BLaER1 treated with 17β-estradiol and CSF1 and Interleukin-3, amounts not matched to agents 10 nM and 100 nM (cell line): Measurements from ENCODE around the gene HOXA1.

Experiments
- H3K27ac ChIP-seq, 11 experiments: shearing (Covaris generic); formaldehyde crosslinking; 2 replicates each; pipeline ENCODE4 v1.8.1; 2022
- H3K27me3 ChIP-seq, 11 experiments: shearing (Covaris generic); formaldehyde crosslinking; 2 replicates each; pipeline ENCODE4 v1.8.1; 2022
- H3K36me3 ChIP-seq, 11 experiments: shearing (Covaris generic); formaldehyde crosslinking; 2 replicates each; pipeline ENCODE4 v1.8.1; 2022
- H3K4me1 ChIP-seq, 10 experiments: shearing (Covaris generic); formaldehyde crosslinking; 2 replicates each; pipeline ENCODE4 v1.8.1; 2022
- H3K4me2 ChIP-seq, 11 experiments: shearing (Covaris generic); formaldehyde crosslinking; 2 replicates each; pipeline ENCODE4 v1.8.1; 2022
- H3K4me3 ChIP-seq, 10 experiments: shearing (Covaris generic); formaldehyde crosslinking; 2 replicates each; pipeline ENCODE4 v1.8.1; 2022
- H3K9ac ChIP-seq, 11 experiments: shearing (Covaris generic); formaldehyde crosslinking; 2 replicates each; pipeline ENCODE4 v1.8.1; 2022
- H3K9me3 ChIP-seq, 11 experiments: shearing (Covaris generic); formaldehyde crosslinking; replicated peaks in 1 of 11; 2 replicates each; pipeline ENCODE4 v1.8.1; 2022
- H4K20me1 ChIP-seq, 11 experiments: shearing (Covaris generic); formaldehyde crosslinking; 2 replicates each; pipeline ENCODE4 v1.8.1; 2022
- Cebpa-rat ChIP-seq, 11 experiments: shearing (Covaris generic); IDR thresholded peaks; 2 replicates each; pipeline ENCODE4 v1.8.1; 2022

Gene HOXA1

DNA sequence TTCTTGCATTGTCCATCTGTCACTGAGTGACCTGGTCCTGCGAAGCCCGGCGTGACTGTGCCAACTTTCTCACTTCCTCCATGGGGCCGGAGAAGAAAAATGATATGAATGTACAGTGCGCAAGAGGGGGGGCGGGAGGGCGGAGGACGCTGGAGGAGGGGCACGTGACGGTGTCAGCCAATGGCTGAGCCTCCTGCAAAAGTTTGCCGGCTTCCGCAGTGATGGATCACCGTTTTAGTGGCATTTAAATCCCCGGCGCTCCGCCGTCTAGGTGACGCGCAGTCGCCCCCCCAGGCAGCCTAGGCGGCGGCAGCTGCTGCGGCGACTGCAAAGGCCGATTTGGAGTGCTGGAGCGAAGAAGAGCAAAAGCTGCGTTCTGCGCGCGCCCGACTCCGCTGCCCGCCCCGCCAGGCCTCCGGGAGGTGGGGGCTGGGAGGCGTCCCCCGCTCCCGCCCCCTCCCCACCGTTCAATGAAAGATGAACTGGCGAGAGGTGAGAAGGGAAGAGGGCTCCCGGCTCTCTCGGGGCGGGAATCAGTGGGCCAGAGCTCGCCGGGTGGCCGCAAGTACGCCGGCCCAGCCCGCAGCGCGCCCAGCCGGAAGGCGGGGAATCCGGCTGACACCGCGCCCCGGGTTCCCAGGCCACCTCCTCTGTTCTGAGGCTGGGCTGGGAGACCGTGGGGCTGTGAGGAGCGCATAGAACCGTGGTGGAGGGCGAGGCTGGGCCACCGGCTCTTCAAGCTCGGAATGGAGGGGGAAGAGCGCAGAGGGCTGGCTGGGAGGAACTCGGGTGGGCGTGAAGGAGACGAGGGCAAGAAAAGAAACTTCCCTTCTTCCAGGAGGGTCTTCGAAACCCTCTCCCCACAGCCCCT, at the start of gene HOXA1:
TSS of gene HOXA1 (minus strand) at position 104 of the 871 bp plus-strand sequence. CDS start at position 16, 88 bp downstream.
- no peak within 1 kb of the TSS for H3K4me3 ChIP-seq
- H4K20me1 ChIP-seq: no peaks in the 10 kb centered on the region
- peaks cover 0 to 12% (median 4%) of the 10 kb centered on the region in 10 experiments; a peak in 6 of 20 replicates for H3K4me1 ChIP-seq
- H3K4me2 ChIP-seq: no peak within 1 kb of the TSS
- no peak within 1 kb of the TSS for H3K27ac ChIP-seq
- no peak within 1 kb of the TSS for H3K9ac ChIP-seq
- H3K27me3 ChIP-seq: peaks cover 0 to 14% (median 0%) of the 10 kb centered on the region in 11 experiments; a peak in 6 of 22 replicates
- no peak for TF ChIP-seq Cebpa-rat (IDR thresholded peaks at IDR 0.05)
- no peaks in the 10 kb centered on the region for H3K36me3 ChIP-seq
- peaks cover 26 to 51% (median 45%) of the 10 kb centered on the region in 11 experiments for H3K9me3 ChIP-seq

GRCh38 chr7:27145165-27145913, 49.5 kb upstream of the HOXA1 start:
- peaks cover 0 to 8% (median 0%) of the 10 kb centered on the region in 11 experiments; a peak in 4 of 22 replicates for H4K20me1 ChIP-seq
- no peak for TF ChIP-seq Cebpa-rat (IDR thresholded peaks at IDR 0.05)
- H3K9ac ChIP-seq: no peak overlapping the region
- peak overlapping the region in 3 of 10 experiments; percentile 22 to 35 (median 25); a peak in 5 of 20 replicates for H3K4me3 ChIP-seq
- peaks cover 69 to 80% (median 75%) of the 10 kb centered on the region in 11 experiments for H3K9me3 ChIP-seq
- peaks cover 89 to 100% (median 93%) of the 10 kb centered on the region in 11 experiments for H3K27me3 ChIP-seq
- no peak overlapping the region for H3K27ac ChIP-seq
- H3K36me3 ChIP-seq: peaks cover 0 to 16% (median 0%) of the 10 kb centered on the region in 11 experiments; a peak in 3 of 22 replicates
- peaks cover 0 to 6% (median 2%) of the 10 kb centered on the region in 10 experiments; a peak in 12 of 20 replicates for H3K4me1 ChIP-seq
- H3K4me2 ChIP-seq: no peak overlapping the region

GRCh38 chr7:27144781-27145164, 49.0 kb upstream of the HOXA1 start:
- H3K27me3 ChIP-seq: peaks cover 83 to 95% (median 87%) of the 10 kb centered on the region in 11 experiments
- no peak overlapping the region for H3K9ac ChIP-seq
- H3K9me3 ChIP-seq: peaks cover 69 to 82% (median 75%) of the 10 kb centered on the region in 11 experiments
- H3K36me3 ChIP-seq: peaks cover 0 to 16% (median 0%) of the 10 kb centered on the region in 11 experiments; a peak in 3 of 22 replicates
- peak overlapping the region in 2 of 10 experiments; percentile 22 to 35; a peak in 5 of 20 replicates for H3K4me3 ChIP-seq
- peaks cover 0 to 8% (median 0%) of the 10 kb centered on the region in 11 experiments; a peak in 3 of 22 replicates for H4K20me1 ChIP-seq
- H3K4me2 ChIP-seq: no peak overlapping the region
- peaks cover 0 to 4% (median 0%) of the 10 kb centered on the region in 10 experiments; a peak in 2 of 20 replicates for H3K4me1 ChIP-seq
- no peak for TF ChIP-seq Cebpa-rat (IDR thresholded peaks at IDR 0.05)
- no peak overlapping the region for H3K27ac ChIP-seq

GRCh38 chr7:27143950-27144780, 48.4 kb upstream of the HOXA1 start:
- peaks cover 0 to 16% (median 0%) of the 10 kb centered on the region in 11 experiments; a peak in 3 of 22 replicates for H3K36me3 ChIP-seq
- TF ChIP-seq Cebpa-rat (IDR thresholded peaks at IDR 0.05): no peak

GRCh38 chr7:27143023-27143949, 47.5 kb upstream of the HOXA1 start, which contains the start of gene HOXA5:
HOXA5 (minus strand) TSS chr7:27143681; CDS start chr7:27143607, 74 bp downstream.
- peak within 1 kb of the TSS in 2 of 10 experiments; percentile 19 to 35; a peak in 3 of 20 replicates for H3K4me3 ChIP-seq
- H3K36me3 ChIP-seq: peaks cover 0 to 16% (median 0%) of the 10 kb centered on the region in 11 experiments; a peak in 3 of 22 replicates
- no peak within 1 kb of the TSS for H3K4me2 ChIP-seq
- H4K20me1 ChIP-seq: no peaks in the 10 kb centered on the region
- TF ChIP-seq Cebpa-rat (IDR thresholded peaks at IDR 0.05): no peak
- H3K9me3 ChIP-seq: peaks cover 66 to 81% (median 74%) of the 10 kb centered on the region in 11 experiments
- H3K9ac ChIP-seq: no peak within 1 kb of the TSS
- H3K27me3 ChIP-seq: peaks cover 68 to 80% (median 72%) of the 10 kb centered on the region in 11 experiments
- H3K4me1 ChIP-seq: peaks cover 0 to under 1% (median 0%) of the 10 kb centered on the region in 10 experiments; a peak in 1 of 20 replicates
- no peak within 1 kb of the TSS for H3K27ac ChIP-seq

More at GRCh38 chr7:27143950-27144780, 48.4 kb upstream of the HOXA1 start:
- no peak overlapping the region for H3K4me2 ChIP-seq
- H4K20me1 ChIP-seq: peaks cover 0 to 8% (median 0%) of the 10 kb centered on the region in 11 experiments; a peak in 3 of 22 replicates
- peak overlapping the region in 3 of 10 experiments; percentile 19 to 35 (median 22); a peak in 4 of 20 replicates for H3K4me3 ChIP-seq
- H3K27me3 ChIP-seq: peaks cover 77 to 88% (median 81%) of the 10 kb centered on the region in 11 experiments
- H3K9ac ChIP-seq: no peak overlapping the region
- peaks cover 74 to 87% (median 79%) of the 10 kb centered on the region in 11 experiments for H3K9me3 ChIP-seq
- peaks cover 0 to 4% (median 0%) of the 10 kb centered on the region in 10 experiments; a peak in 2 of 20 replicates for H3K4me1 ChIP-seq
- H3K27ac ChIP-seq: no peak overlapping the region

- H3K4me2 ChIP-seq: no peak overlapping the region
- H3K27me3 ChIP-seq: peaks cover 61 to 80% (median 66%) of the 10 kb centered on the region in 11 experiments
- no peak overlapping the region for H3K4me3 ChIP-seq
- TF ChIP-seq Cebpa-rat (IDR thresholded peaks at IDR 0.05): no peak
- H3K4me1 ChIP-seq: peaks cover 0 to 5% (median 3%) of the 10 kb centered on the region in 10 experiments; a peak in 15 of 20 replicates
- H3K27ac ChIP-seq: no peak overlapping the region
- H3K36me3 ChIP-seq: peaks cover 0 to 16% (median 0%) of the 10 kb centered on the region in 11 experiments; a peak in 3 of 22 replicates
- H4K20me1 ChIP-seq: no peaks in the 10 kb centered on the region
- H3K9ac ChIP-seq: no peak overlapping the region
- peaks cover 61 to 75% (median 68%) of the 10 kb centered on the region in 11 experiments for H3K9me3 ChIP-seq
Observed at GRCh38 chr7:27142580-27143022, 46.8 kb upstream of the HOXA1 start.
